Kidney capillary endothelial cell (primary cell): ENCODE results near the gene TEX264.

Experiments used
- DNase-seq: peaks from one replicate; pipeline ENCODE4 v3.0.0-alpha.2; 2018; ENCODE audit warnings: low spot score

The TEX264 gene

DNA sequence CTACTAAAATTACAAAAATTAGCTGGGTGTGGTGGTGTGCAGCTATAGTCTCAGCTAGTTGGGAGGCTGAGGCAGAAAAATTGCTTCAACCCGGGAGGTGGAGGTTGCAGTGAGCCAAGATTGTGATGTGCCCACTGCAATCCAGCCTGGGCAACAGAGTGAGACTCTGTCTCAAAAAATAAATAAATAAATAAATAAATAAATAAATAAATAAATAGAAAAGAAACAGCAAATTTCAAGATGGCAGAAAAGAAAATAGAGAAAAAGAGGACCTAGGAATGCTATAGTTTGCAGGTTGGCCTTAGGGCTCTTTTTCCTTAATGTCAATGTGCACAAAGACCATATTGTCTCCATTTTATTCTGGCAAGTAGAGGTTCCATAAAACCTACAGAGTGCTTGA lies 79.8 kb downstream of the TEX264 start:
- DNase-seq: no peak

DNA sequence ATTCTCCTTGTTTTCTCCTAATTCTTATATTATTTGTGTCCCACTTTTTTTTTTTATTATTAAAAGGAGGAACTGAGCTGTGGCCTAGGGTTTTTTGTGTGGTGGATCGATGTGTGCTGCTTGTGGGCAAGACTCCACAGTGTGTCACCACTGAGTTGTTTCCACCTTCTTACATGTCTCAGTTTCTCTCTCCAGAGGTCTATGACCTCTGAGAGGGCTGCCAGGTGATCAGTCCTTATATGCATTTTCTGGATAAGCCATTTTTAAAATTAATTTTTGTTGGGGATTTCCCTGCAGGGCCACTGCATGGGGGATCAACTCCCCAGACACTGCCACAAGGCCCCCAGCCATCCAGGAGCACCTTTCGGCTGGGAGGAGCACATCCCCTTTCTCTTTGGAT lies 80.2 kb downstream of the TEX264 start:
- DNase-seq: no peak
